Spleen (tissue), 11 donors: ENCODE data around the gene CFAP161. TPM values are rescaled to one million over a fixed set of nuclear protein-coding genes. Genes with fewer than 3 reads are reported as not detected.

Experiments
- DNase-seq: peaks from one replicate; pipeline ENCODE4 v3.0.0-alpha.2; 2020
- H3K27ac ChIP-seq, 8 donors: fragments of 200-600 bp; sonication (generic) in 7 of 8; 1 replicate in 4 of 8; 2 replicates in 4 of 8; pipeline versions ENCODE4 v1.5.0 to v1.8.0; 2016 to 2021; ENCODE audit warnings: inconsistent platforms in 4 of 8, mild to moderate bottlenecking in 4 of 8, moderate library complexity in 1 of 8
- H3K27me3 ChIP-seq, 7 donors: fragments of 200-600 bp; sonication (generic) in 6 of 7; replicated peaks in 1 of 7; 1 replicate in 4 of 7; 2 replicates in 3 of 7; pipeline versions ENCODE4 v1.5.0 to v1.8.0; 2016 to 2021; ENCODE audit warnings: inconsistent platforms in 3 of 7, mild to moderate bottlenecking in 1 of 7
- H3K36me3 ChIP-seq, 6 donors: fragments of 200-600 bp; sonication (generic) in 5 of 6; 1 replicate in 4 of 6; 2 replicates in 2 of 6; pipeline versions ENCODE4 v1.5.0 to v1.8.0; 2016 to 2021; ENCODE audit warnings: inconsistent platforms in 2 of 6
- H3K4me1 ChIP-seq, 6 donors: fragments of 200-600 bp; sonication (generic) in 5 of 6; 1 replicate in 3 of 6; 2 replicates in 3 of 6; pipeline versions ENCODE4 v1.5.0 to v1.8.0; 2016 to 2021; ENCODE audit warnings: inconsistent platforms in 3 of 6
- H3K4me3 ChIP-seq, 8 donors: fragments of 200-600 bp; sonication (generic) in 7 of 8; 1 replicate in 4 of 8; 2 replicates in 4 of 8; pipeline versions ENCODE4 v1.5.0 to v1.8.0; 2016 to 2021; ENCODE audit warnings: inconsistent platforms in 4 of 8, mild to moderate bottlenecking in 4 of 8, moderate library complexity in 2 of 8
- H3K9me3 ChIP-seq, 8 donors: fragments of 200-600 bp; sonication (generic) in 7 of 8; 1 replicate in 4 of 8; 2 replicates in 4 of 8; pipeline versions ENCODE4 v1.5.0 to v1.8.0; 2016 to 2021; ENCODE audit warnings: inconsistent platforms in 4 of 8
- CTCF ChIP-seq, 11 experiments: fragments of 200-600 bp in 7 of 11; fragments of 450-650 bp in 4 of 11; sonication (generic) in 4 of 11; IDR thresholded peaks in 8 of 11; conservative IDR thresholded peaks in 3 of 11; 1 replicate in 7 of 11; 2 replicates in 4 of 11; pipeline versions ENCODE4 v1.4.0 to v1.8.0; 2016 to 2021; ENCODE audit warnings: antibody characterized with exemption in 11 of 11, inconsistent platforms in 4 of 11, mild to moderate bottlenecking in 1 of 11
- POLR2A ChIP-seq, 3 donors: fragments of 450-650 bp; IDR thresholded peaks; one replicate each; pipeline ENCODE4 v1.5.1; 2017; ENCODE audit warnings: antibody characterized with exemption in 3 of 3, mild to moderate bottlenecking in 1 of 3
- POLR2AphosphoS5 ChIP-seq, 3 donors: sonication (generic); formaldehyde crosslinking; IDR thresholded peaks; one replicate each; pipeline ENCODE4 v1.5.1; 2017; ENCODE audit warnings: antibody characterized with exemption in 3 of 3
- WGBS, 5 donors: extraction: QIAGEN DNeasy Blood & Tissue Kit in 3 of 5; methylation state at CpG; one replicate each; pipeline versions ENCODE4 v1.1.5 to v1.1.7; 2013 to 2018; 5-methylcytosine and 5-hydroxymethylcytosine counted together
- intact Hi-C: fragments of 100-400 bp; cut with DNase I; formaldehyde crosslinking; loops from one replicate; pipeline ENCODE4 v1.15.0; 2023; ENCODE audit warnings: low total_unique reads
- polyA plus RNA-seq, 3 donors: library from polyadenylated mRNA; stranded (reverse); fragments of 200-250 nt; gene quantifications; one replicate each; pipeline ENCODE4 v1.2.1, GENCODE V29; 2013
- total RNA-seq, 7 donors: library from RNA; depleted of rRNA in 3 of 7; stranded (reverse); fragments of >200 nt in 3 of 7; fragmentation: NEBNext Ultra II Directional in 4 of 7; extraction: Animal tissue kit (Norgen Biotek cat#: 25700) in 4 of 7; gene quantifications; one replicate each; pipeline versions ENCODE4 v1.1.0 to v1.2.1, GENCODE V29; 2016 to 2021
- donor health status: healthy with polysubstance abuse.
- donor health status: DM: no; HTN: no; CAD: no; lungs with moderate emphysema.
- donor health status: DM: no; HTN: no; CAD: no.
- donor health status: Bipolar disorder and iron deficiency.
- donor health status: healthy.
- donor health status: DM: no; HTN: no; CAD: no.
- donor health status: DM: yes; HTN: yes; CAD: no.

Gene CFAP161
- total and polyA plus RNA-seq, 10 donors: 0.06 to 2.0 (median 0.48) TPM; not detected in 3

GRCh38 chr15:81101894-81102815, 31.9 kb upstream of the CFAP161 start:
- TF ChIP-seq POLR2A (IDR thresholded peaks at IDR 0.05) (no peak), POLR2AphosphoS5 (IDR thresholded peaks at IDR 0.05) (no peak), CTCF (IDR thresholded peaks at IDR 0.05 in 8 of 11, conservative IDR thresholded peaks at IDR 0.05 in 3 of 11) (no peak)
- intact Hi-C loops: loop anchor here (10.0 kb wide), 1 partner anchor 107 kb away; no protein-coding TSS in a partner anchor
- no peak overlapping the region for H3K27ac ChIP-seq
- H3K4me1 ChIP-seq: peaks cover 0 to 32% (median 15%) of the 10 kb centered on the region in 6 donors
- H3K27me3 ChIP-seq: peaks cover 0 to 24% (median 0%) of the 10 kb centered on the region in 7 donors
- no peak for DNase-seq
- WGBS, 5 donors: 79 to 89% (median 88%) methylated on average over 7 of the region's 7 CpGs
- H3K36me3 ChIP-seq: no peaks in the 10 kb centered on the region
- H3K4me3 ChIP-seq: no peak overlapping the region
- no peaks in the 10 kb centered on the region for H3K9me3 ChIP-seq

- Histone ChIP-seq H3K27ac (no peak overlapping the region), H3K4me1 (peaks cover 0 to 21% (median 11%) of the 10 kb centered on the region in 6 donors), H3K27me3 (peaks cover 0 to 14% (median 0%) of the 10 kb centered on the region in 7 donors), H3K4me3 (no peak overlapping the region), H3K36me3 (no peaks in the 10 kb centered on the region), H3K9me3 (no peaks in the 10 kb centered on the region)
- intact Hi-C loops: loop anchor here (2.0 to 10.0 kb wide), 2 partner anchors 109 to 163 kb away; no protein-coding TSS in a partner anchor
- no peak for DNase-seq
- 85 to 97% (median 96%) methylated on average over 1 of the region's 1 CpG for WGBS, 5 donors
- TF ChIP-seq CTCF (IDR thresholded peaks at IDR 0.05 in 8 of 11, conservative IDR thresholded peaks at IDR 0.05 in 3 of 11) (no peak), POLR2AphosphoS5 (IDR thresholded peaks at IDR 0.05) (no peak), POLR2A (IDR thresholded peaks at IDR 0.05) (no peak)
Measured at GRCh38 chr15:81103857-81104256, 30.2 kb upstream of the CFAP161 start.

- intact Hi-C loops: loop anchor here (2.0 to 10.0 kb wide), 2 partner anchors 111 to 161 kb away; no protein-coding TSS in a partner anchor
- Histone ChIP-seq H3K4me1 (peaks cover 0 to 6% (median 0%) of the 10 kb centered on the region in 6 donors), H3K27me3 (peaks cover 0 to 9% (median 0%) of the 10 kb centered on the region in 7 donors), H3K4me3 (no peak overlapping the region), H3K9me3 (no peaks in the 10 kb centered on the region), H3K36me3 (no peaks in the 10 kb centered on the region), H3K27ac (no peak overlapping the region)
- no peak for TF ChIP-seq POLR2A (IDR thresholded peaks at IDR 0.05)
- TF ChIP-seq POLR2AphosphoS5 (IDR thresholded peaks at IDR 0.05): no peak
- no peak for TF ChIP-seq CTCF (IDR thresholded peaks at IDR 0.05 in 8 of 11, conservative IDR thresholded peaks at IDR 0.05 in 3 of 11)
- no peak for DNase-seq
- WGBS, 5 donors: 82 to 90% (median 84%) methylated on average over 4 of the region's 4 CpGs
Measured at GRCh38 chr15:81105545-81105944, 28.5 kb upstream of the CFAP161 start.

- peaks cover 0 to 11% (median 0%) of the 10 kb centered on the region in 7 donors for H3K27me3 ChIP-seq
- no peak overlapping the region for H3K4me3 ChIP-seq
- intact Hi-C loops: loop anchor here (10.0 kb wide), 1 partner anchor 112 kb away; no protein-coding TSS in a partner anchor
- 41 to 52% (median 48%) methylated on average over 6 of the region's 6 CpGs for WGBS, 5 donors
- TF ChIP-seq CTCF (IDR thresholded peaks at IDR 0.05 in 8 of 11, conservative IDR thresholded peaks at IDR 0.05 in 3 of 11) (peak; percentile 47 to 81 (median 74)), POLR2A (IDR thresholded peaks at IDR 0.05) (no peak)
- H3K36me3 ChIP-seq: no peaks in the 10 kb centered on the region
- DNase-seq: no peak
- H3K9me3 ChIP-seq: no peaks in the 10 kb centered on the region
- no peak overlapping the region for H3K27ac ChIP-seq
- peaks cover 0 to 6% (median 0%) of the 10 kb centered on the region in 6 donors for H3K4me1 ChIP-seq
Measured at GRCh38 chr15:81106560-81106959, 27.5 kb upstream of the CFAP161 start.
